ENCODE results near the gene CD74. TPM values are rescaled to one million over a fixed set of nuclear protein-coding genes. Genes with fewer than 3 reads are reported as not detected.

Gene CD74
- total and polyA plus RNA-seq, 4 donors: 59.3 to 175 (median 103) TPM

- Histone ChIP-seq H3K9me3 (ENCODE audit: control insufficient read depth, insufficient read depth, low read length) (no peaks in the 10 kb centered on the region), H3K4me3 (ENCODE audit: low read depth, low read length) (no peak overlapping the region), H3K27me3 (ENCODE audit: control insufficient read depth, insufficient read depth, low read length) (no peaks in the 10 kb centered on the region), H3K27ac (ENCODE audit: low read depth, low read length) (no peak overlapping the region), H3K4me1 (ENCODE audit: control insufficient read depth, insufficient read depth, low read length) (peaks cover 8% of the 10 kb centered on the region), H3K36me3 (ENCODE audit: control insufficient read depth, insufficient read depth, low read length) (peaks cover 29% of the 10 kb centered on the region)
- no peak for DNase-seq (ENCODE audit: low read depth in 4 of 6, low spot score in 6 of 6)
- 86% methylated on average over 8 of the region's 9 CpGs for WGBS (ENCODE audit: insufficient coverage)
These were observed 7.5 kb downstream of the CD74 start for GRCh38 chr5:150404941-150405816.

DNA sequence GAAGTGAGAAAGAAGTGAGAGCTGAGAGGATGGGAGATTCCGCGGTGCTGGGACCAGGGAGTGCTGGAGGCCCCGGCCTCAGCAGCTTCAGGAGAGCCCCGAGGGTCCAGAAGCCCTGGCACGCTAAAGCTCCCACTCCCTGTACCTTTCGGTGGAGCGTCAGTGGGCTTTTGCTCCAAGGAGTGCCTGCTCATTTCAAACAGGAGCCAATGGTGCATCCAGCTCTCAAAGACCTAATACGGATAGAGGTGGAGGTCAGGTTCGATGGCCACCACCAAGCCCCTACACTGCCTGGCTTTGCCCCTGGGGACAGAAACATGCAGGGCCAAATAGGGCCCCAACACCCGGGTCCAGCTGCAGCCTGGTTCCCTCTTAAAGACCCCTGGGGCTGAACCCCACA, 8.2 kb downstream of the CD74 start:
- Histone ChIP-seq H3K4me1 (ENCODE audit: control insufficient read depth, insufficient read depth, low read length) (peaks cover 3% of the 10 kb centered on the region), H3K4me3 (ENCODE audit: low read depth, low read length) (no peak overlapping the region), H3K9me3 (ENCODE audit: control insufficient read depth, insufficient read depth, low read length) (no peaks in the 10 kb centered on the region), H3K27ac (ENCODE audit: low read depth, low read length) (no peak overlapping the region), H3K36me3 (ENCODE audit: control insufficient read depth, insufficient read depth, low read length) (peaks cover 36% of the 10 kb centered on the region), H3K27me3 (ENCODE audit: control insufficient read depth, insufficient read depth, low read length) (no peaks in the 10 kb centered on the region)
- no peak for DNase-seq (ENCODE audit: low read depth in 4 of 6, low spot score in 6 of 6)
- WGBS (ENCODE audit: insufficient coverage): 90% methylated on average over 10 of the region's 10 CpGs

DNA sequence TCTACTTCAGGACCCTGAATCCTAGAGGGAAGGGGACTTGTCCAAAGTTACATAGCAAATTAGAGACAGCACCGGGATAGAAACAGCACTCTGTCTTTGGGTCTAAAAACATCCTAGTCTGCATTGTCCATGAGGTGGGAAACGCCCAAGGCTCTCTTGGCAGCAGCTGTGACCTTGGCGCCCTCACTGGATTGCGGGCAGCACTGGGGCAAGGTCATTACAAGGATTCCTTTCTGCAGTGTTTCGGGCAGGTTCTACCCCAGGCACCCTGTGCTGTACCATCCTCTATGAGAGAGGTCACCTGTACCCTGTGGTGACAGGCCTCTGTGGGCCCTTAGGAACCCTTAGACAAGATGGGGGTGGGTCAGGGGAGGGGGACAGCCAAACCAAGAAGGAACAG, 8.6 kb downstream of the CD74 start:
- H3K27me3 ChIP-seq (ENCODE audit: control insufficient read depth, insufficient read depth, low read length): no peaks in the 10 kb centered on the region
- no peak overlapping the region for H3K27ac ChIP-seq (ENCODE audit: low read depth, low read length)
- H3K9me3 ChIP-seq (ENCODE audit: control insufficient read depth, insufficient read depth, low read length): no peaks in the 10 kb centered on the region
- 94% methylated on average over 5 of the region's 5 CpGs for WGBS (ENCODE audit: insufficient coverage)
- DNase-seq (ENCODE audit: low read depth in 4 of 6, low spot score in 6 of 6): no peak
- H3K4me3 ChIP-seq (ENCODE audit: low read depth, low read length): no peak overlapping the region
- H3K36me3 ChIP-seq (ENCODE audit: control insufficient read depth, insufficient read depth, low read length): peaks cover 40% of the 10 kb centered on the region
- H3K4me1 ChIP-seq (ENCODE audit: control insufficient read depth, insufficient read depth, low read length): peaks cover 3% of the 10 kb centered on the region

DNA sequence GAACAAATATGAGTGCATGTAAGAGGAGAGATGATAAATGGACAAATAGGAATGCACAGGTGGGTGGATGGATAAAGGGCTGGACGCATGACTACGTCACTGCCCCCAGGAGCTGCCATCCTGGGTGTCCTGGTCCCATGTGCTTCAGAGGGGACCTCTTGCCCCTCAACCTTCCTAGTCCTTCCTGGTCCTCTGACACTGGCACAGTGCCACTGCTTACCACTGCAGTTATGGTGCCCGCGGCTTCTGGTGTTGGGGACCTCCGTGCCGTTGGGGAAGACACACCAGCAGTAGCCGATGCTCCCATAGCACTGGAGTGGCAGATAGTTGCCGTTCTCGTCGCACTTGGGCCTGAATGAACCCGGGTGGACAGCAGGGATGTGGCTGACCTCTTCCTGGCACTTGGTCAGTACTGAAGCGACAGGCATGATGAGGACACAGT, 9.8 kb downstream of the CD74 start:
- DNase-seq (ENCODE audit: low read depth in 4 of 6, low spot score in 6 of 6): no peak
- peaks cover 3% of the 10 kb centered on the region for H3K4me1 ChIP-seq (ENCODE audit: control insufficient read depth, insufficient read depth, low read length)
- 98% methylated on average over 12 of the region's 12 CpGs for WGBS (ENCODE audit: insufficient coverage)
- H3K27ac ChIP-seq (ENCODE audit: low read depth, low read length): no peak overlapping the region
- peaks cover 52% of the 10 kb centered on the region for H3K36me3 ChIP-seq (ENCODE audit: control insufficient read depth, insufficient read depth, low read length)
- no peaks in the 10 kb centered on the region for H3K9me3 ChIP-seq (ENCODE audit: control insufficient read depth, insufficient read depth, low read length)
- H3K4me3 ChIP-seq (ENCODE audit: low read depth, low read length): no peak overlapping the region
- H3K27me3 ChIP-seq (ENCODE audit: control insufficient read depth, insufficient read depth, low read length): no peaks in the 10 kb centered on the region

- Histone ChIP-seq H3K4me3 (ENCODE audit: low read depth, low read length) (no peak overlapping the region), H3K27ac (ENCODE audit: low read depth, low read length) (no peak overlapping the region), H3K4me1 (ENCODE audit: control insufficient read depth, insufficient read depth, low read length) (peaks cover 3% of the 10 kb centered on the region), H3K36me3 (ENCODE audit: control insufficient read depth, insufficient read depth, low read length) (peaks cover 58% of the 10 kb centered on the region), H3K27me3 (ENCODE audit: control insufficient read depth, insufficient read depth, low read length) (no peaks in the 10 kb centered on the region), H3K9me3 (ENCODE audit: control insufficient read depth, insufficient read depth, low read length) (no peaks in the 10 kb centered on the region)
- 91% methylated on average over 4 of the region's 4 CpGs for whole genome bisulfite sequencing (ENCODE audit: insufficient coverage)
- DNase-seq (ENCODE audit: low read depth in 4 of 6, low spot score in 6 of 6): no peak
These were observed 10.4 kb downstream of the CD74 start for GRCh38 chr5:150402229-150402773.

DNA sequence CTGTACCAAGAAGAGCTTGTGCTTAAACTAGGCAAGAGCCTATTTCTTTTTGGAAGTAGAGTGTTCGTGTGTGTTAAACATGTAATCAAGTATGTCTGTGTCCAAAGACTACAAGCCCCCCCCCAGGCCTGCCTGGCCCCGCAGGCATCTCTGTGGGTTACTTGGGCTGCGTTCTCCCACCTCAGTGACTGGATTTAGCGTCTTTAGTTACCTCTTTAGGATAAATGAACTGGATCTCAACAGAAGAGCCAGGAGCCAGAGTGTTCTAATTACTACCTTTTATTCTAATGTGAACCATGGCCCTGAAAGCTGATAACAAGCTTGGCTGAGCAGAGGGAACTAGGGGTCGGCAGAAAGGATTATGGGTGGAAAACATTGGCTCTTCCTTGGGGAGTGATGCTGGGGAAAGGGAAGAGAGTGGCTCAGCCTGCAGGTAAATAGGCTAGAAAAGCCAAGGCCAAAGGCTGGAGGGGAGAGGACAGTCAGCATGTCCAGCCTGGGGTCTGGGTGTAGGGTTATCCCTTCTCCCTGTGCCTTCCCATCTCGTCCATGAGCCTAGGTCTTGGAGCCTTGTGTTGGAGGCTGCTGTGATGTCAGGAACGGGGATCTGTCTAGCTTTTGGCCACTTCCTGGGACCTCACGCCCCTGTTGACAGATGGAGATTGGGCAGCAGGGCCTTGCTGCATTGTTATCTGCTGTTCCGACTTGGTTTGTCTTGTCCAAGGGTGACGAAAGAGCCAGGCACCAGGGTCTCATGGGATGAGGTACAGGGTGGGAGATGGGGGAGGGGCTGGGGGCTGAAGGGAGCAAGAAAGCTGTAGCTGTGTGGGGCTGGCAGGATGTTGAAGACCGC, 11.1 kb downstream of the CD74 start:
- WGBS (ENCODE audit: insufficient coverage): 87% methylated on average over 11 of the region's 11 CpGs
- peaks cover 3% of the 10 kb centered on the region for H3K4me1 ChIP-seq (ENCODE audit: control insufficient read depth, insufficient read depth, low read length)
- no peak overlapping the region for H3K27ac ChIP-seq (ENCODE audit: low read depth, low read length)
- no peaks in the 10 kb centered on the region for H3K9me3 ChIP-seq (ENCODE audit: control insufficient read depth, insufficient read depth, low read length)
- no peak overlapping the region for H3K4me3 ChIP-seq (ENCODE audit: low read depth, low read length)
- DNase-seq (ENCODE audit: low read depth in 4 of 6, low spot score in 6 of 6): no peak
- H3K27me3 ChIP-seq (ENCODE audit: control insufficient read depth, insufficient read depth, low read length): no peaks in the 10 kb centered on the region
- peaks cover 63% of the 10 kb centered on the region for H3K36me3 ChIP-seq (ENCODE audit: control insufficient read depth, insufficient read depth, low read length)

DNA sequence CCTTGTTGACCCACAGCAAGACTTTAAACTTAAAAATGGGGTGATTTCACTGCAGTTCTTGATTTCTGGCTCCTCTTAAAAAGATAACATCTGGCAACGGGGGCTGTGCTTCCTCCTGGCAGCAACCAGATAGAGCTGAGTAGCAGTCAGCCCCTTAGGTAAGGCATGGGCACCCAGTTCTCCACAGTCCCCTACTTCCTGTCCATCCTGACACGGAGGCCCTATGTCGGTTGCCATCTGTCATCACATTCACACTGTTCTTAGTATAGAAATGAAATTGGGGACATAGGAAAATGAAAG, 11.7 kb downstream of the CD74 start:
- Histone ChIP-seq H3K9me3 (ENCODE audit: control insufficient read depth, insufficient read depth, low read length) (no peaks in the 10 kb centered on the region), H3K4me1 (ENCODE audit: control insufficient read depth, insufficient read depth, low read length) (peaks cover 3% of the 10 kb centered on the region), H3K27me3 (ENCODE audit: control insufficient read depth, insufficient read depth, low read length) (no peaks in the 10 kb centered on the region), H3K27ac (ENCODE audit: low read depth, low read length) (no peak overlapping the region), H3K4me3 (ENCODE audit: low read depth, low read length) (no peak overlapping the region), H3K36me3 (ENCODE audit: control insufficient read depth, insufficient read depth, low read length) (peaks cover 68% of the 10 kb centered on the region)
- no CpG with 5 or more reads among the region's 3 CpGs for WGBS (ENCODE audit: insufficient coverage)
- DNase-seq (ENCODE audit: low read depth in 4 of 6, low spot score in 6 of 6): no peak

DNA sequence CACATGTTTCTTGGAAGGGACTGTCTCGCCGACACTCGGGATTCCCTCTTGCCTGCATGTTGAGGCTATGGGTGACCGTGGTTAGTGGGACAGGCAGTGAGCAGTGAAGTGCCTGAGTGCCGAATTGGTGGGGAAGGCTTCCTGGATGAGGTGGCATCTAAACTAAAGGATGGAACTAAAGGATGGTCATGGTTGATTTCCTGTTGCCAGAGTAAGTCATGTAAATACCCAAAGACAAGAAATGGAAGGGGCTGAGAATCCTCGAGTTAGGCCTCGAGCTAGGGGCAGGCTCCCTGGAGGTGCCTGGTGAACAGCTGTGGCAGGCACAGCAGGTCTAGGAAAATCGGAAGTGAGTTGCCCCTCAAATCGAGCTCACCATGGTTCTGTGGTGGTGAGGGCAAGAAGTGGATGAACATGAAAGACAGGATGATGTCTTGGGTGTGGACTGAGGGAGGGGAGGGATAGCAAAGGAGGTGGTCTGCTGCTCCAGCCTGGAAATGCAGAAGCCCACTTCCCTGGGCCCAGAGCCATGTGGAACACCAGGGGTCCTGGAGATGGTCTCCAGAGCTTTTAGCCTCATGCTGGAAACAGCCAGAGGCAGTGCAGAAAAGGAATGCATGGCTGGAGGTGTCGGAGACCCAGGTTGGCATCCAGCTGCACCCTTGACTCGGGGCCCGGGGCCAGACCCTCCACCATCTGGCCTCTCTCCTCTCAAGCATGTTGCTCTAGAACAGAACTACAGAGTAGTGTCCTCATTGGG, 12.2 kb downstream of the CD74 start:
- H3K27ac ChIP-seq (ENCODE audit: low read depth, low read length): no peak overlapping the region
- peaks cover 72% of the 10 kb centered on the region for H3K36me3 ChIP-seq (ENCODE audit: control insufficient read depth, insufficient read depth, low read length)
- no peaks in the 10 kb centered on the region for H3K9me3 ChIP-seq (ENCODE audit: control insufficient read depth, insufficient read depth, low read length)
- 87% methylated on average over 11 of the region's 12 CpGs for WGBS (ENCODE audit: insufficient coverage)
- H3K27me3 ChIP-seq (ENCODE audit: control insufficient read depth, insufficient read depth, low read length): no peaks in the 10 kb centered on the region
- DNase-seq (ENCODE audit: low read depth in 4 of 6, low spot score in 6 of 6): no peak
- peaks cover 3% of the 10 kb centered on the region for H3K4me1 ChIP-seq (ENCODE audit: control insufficient read depth, insufficient read depth, low read length)
- H3K4me3 ChIP-seq (ENCODE audit: low read depth, low read length): no peak overlapping the region

DNA sequence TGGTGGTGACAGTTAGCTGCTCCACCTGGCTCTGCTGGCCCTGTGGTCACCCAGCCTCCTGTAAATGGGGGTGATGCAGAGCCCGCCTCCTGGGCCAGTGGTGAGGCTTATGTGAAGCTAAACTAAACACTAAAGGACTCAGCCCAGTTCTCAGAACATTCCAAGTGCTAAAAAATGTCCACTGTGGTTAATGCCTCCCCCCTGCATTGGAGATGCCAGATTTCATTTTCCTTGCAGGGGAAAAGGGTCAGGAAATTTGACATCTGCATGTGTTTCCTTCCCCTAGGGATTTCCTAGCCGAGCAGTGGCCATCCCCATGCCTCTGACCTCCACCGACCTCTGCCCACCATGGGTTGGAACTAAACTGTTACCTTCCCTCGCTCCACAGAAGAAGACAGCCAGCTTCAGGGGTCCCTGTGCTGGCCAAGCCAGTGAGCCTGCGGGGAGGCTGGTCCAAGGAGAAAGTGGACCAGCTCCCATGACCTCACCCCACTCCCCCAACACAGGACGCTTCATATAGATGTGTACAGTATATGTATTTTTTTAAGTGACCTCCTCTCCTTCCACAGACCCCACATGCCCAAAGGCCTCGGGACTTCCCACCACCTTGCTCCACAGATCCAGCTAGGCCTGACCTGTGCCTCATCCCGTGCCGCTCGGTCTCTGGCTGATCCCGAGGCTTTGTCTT, 13.0 kb downstream of the CD74 start:
- no peak for DNase-seq (ENCODE audit: low read depth in 4 of 6, low spot score in 6 of 6)
- Histone ChIP-seq H3K9me3 (ENCODE audit: control insufficient read depth, insufficient read depth, low read length) (no peaks in the 10 kb centered on the region), H3K4me1 (ENCODE audit: control insufficient read depth, insufficient read depth, low read length) (peaks cover 3% of the 10 kb centered on the region), H3K4me3 (ENCODE audit: low read depth, low read length) (no peak overlapping the region), H3K27me3 (ENCODE audit: control insufficient read depth, insufficient read depth, low read length) (no peaks in the 10 kb centered on the region), H3K27ac (ENCODE audit: low read depth, low read length) (no peak overlapping the region), H3K36me3 (ENCODE audit: control insufficient read depth, insufficient read depth, low read length) (peaks cover 80% of the 10 kb centered on the region)
- 67% methylated on average over 2 of the region's 11 CpGs for WGBS (ENCODE audit: insufficient coverage)

All from spinal cord (tissue), 10 donors.